IPS-15b (cell line): ENCODE measurements around the gene BDH1.
A peak's percentile ranks its signal among the peaks of the same experiment; 100 is the strongest.

Experiments
- H3K27me3 ChIP-seq: one replicate; pipeline ENCODE4 v1.6.1; 2013; ENCODE audit warnings: low read length; ENCODE audit not compliant: control insufficient read depth, insufficient read depth
- H3K36me3 ChIP-seq: one replicate; pipeline ENCODE4 v1.6.1; 2013; ENCODE audit warnings: low read length; ENCODE audit not compliant: control insufficient read depth, insufficient read depth
- H3K4me1 ChIP-seq: one replicate; pipeline ENCODE4 v1.6.1; 2013; ENCODE audit warnings: mild to moderate bottlenecking, low read length; ENCODE audit not compliant: control insufficient read depth, insufficient read depth
- H3K4me3 ChIP-seq: one replicate; pipeline ENCODE4 v1.5.1; 2013; ENCODE audit warnings: low read depth, low read length
- H3K9ac ChIP-seq: one replicate; pipeline ENCODE4 v1.6.1; 2013; ENCODE audit warnings: low read depth, mild to moderate bottlenecking, low read length
- H3K9me3 ChIP-seq: one replicate; pipeline ENCODE4 v1.6.1; 2013; ENCODE audit warnings: mild to moderate bottlenecking, low read length; ENCODE audit not compliant: control insufficient read depth, insufficient read depth

Gene BDH1

DNA sequence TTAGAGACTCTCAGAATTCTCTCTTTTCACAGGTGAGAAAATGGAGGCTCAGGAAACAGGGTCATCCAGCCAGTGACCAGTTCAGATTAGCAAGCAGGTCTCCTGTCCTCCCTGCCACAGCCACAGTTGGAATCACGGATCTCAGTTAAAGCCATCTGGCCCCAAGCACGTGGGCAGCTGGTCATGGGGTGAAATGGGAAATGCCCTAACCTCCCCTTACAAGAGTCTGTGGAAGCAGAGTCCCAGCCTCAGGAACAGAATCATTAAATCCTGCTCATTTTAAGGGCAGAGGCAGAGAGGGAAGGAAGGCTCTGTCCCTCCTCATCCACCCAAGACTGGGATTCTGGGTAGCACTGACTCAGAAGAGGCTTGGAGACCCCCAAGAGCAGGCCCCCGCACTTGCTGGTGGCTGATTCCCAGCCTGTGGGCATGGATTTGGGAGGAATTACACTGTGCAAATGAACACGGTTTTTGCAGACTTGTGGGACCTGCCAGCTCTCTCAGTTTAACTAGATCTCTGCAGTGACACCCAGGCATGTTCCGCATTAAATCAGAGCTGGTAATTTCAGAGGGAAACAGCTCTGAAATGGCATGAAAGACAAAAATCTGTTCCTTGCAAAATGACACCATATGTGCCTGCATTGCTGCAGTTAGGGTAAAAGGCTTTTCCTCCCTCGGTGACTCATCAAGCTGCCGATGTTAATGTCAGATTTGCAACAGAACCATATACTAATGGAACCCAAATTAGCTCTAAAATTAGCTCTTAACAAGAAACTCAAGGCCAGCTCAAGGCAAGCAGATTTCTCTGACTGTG lies 89.0 kb downstream of the BDH1 start:
- Histone ChIP-seq H3K4me1 (peaks cover 6% of the 10 kb centered on the region), H3K36me3 (no peaks in the 10 kb centered on the region), H3K9me3 (no peaks in the 10 kb centered on the region), H3K4me3 (no peak overlapping the region), H3K27me3 (no peaks in the 10 kb centered on the region), H3K9ac (peak overlapping the region; percentile 26)

DNA sequence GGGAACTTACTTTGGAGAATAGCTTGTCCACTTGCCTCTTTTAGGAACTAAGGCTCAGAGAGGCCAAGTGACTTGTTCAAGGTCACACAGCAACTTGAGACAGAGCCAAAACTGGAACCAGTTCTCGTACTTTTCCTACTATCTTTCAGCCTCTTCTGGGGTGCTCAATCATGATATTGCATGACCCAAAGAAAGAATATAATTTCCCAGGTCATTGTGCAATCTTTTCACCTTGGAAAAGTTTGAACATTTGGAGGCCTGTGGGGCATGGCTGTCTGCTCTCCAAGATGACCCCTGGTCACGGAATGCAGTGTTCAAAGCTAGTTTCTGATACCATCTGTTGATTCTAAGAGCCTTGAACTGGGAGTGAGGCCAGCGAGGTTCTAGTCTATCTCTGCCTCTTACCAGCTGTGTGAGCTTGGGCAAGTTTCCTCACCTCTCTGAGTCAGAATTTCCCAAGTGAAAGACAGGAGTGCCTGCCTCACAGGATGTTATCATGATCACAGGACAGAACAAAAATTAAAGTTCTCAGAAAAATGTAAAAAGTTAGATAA lies 89.7 kb downstream of the BDH1 start:
- Histone ChIP-seq H3K4me1 (peaks cover 6% of the 10 kb centered on the region), H3K27me3 (no peaks in the 10 kb centered on the region), H3K4me3 (no peak overlapping the region), H3K9me3 (no peaks in the 10 kb centered on the region), H3K9ac (no peak overlapping the region), H3K36me3 (no peaks in the 10 kb centered on the region)

DNA sequence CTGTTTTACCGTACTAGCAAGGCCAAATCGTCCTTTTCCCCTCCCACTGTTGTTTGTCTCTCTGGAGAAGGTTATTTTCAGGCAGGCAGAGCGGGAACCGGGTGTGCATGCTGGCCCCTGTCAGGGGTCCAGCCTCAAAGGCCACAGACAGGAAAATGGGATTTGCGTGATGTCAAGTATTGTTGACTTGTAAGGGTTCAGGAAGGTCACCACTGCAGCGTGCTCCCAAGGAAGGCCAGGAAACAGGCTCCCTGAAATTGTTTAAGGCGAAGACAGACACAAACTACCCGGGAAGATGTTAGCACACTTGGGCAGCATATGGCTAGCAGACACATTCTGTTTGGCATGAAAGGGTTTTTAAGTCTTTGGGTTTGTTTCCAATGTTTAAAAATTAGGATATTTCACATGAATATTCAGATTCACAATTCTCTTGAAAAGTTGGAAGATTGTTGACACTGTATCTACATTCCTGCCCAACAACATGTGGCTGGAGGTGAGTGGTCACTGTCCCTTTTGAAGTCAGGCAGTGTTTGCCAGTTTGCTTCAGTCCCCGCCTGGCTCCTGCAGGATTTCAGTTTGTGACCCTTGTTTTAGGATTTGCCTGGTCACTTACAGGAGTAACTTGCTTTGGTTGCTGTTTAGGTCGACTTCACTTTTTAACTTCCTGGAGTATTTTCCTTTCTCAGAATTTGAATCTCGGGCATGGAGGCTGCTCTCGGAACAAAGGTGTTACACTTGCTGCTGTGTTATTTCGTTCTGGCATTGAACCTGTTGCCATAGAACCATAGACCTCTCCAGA lies 90.4 kb downstream of the BDH1 start:
- no peak overlapping the region for H3K4me3 ChIP-seq
- peaks cover 6% of the 10 kb centered on the region for H3K4me1 ChIP-seq
- H3K9ac ChIP-seq: no peak overlapping the region
- H3K36me3 ChIP-seq: no peaks in the 10 kb centered on the region
- H3K9me3 ChIP-seq: no peaks in the 10 kb centered on the region
- no peaks in the 10 kb centered on the region for H3K27me3 ChIP-seq

DNA sequence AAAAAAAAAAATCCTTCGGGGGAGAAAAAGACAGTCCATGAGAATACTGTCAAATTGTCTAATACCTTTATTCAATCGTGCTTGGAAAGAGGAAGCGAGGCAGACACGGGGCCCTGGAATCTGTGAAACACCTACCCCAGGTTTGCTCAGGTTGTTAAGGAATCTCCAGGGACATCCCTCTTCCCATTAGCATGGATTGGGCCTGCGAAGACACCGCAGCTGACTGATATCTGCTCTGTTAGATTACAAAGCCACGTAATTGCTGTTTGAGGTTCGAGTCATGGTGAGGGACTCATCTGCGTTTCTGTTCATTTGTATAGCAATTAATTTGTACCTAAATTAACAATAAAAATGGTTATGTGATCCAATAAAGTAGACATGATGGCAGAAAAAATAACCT lies 91.0 kb downstream of the BDH1 start:
- no peaks in the 10 kb centered on the region for H3K9me3 ChIP-seq
- no peaks in the 10 kb centered on the region for H3K36me3 ChIP-seq
- peaks cover 6% of the 10 kb centered on the region for H3K4me1 ChIP-seq
- H3K4me3 ChIP-seq: no peak overlapping the region
- H3K27me3 ChIP-seq: no peaks in the 10 kb centered on the region
- no peak overlapping the region for H3K9ac ChIP-seq

DNA sequence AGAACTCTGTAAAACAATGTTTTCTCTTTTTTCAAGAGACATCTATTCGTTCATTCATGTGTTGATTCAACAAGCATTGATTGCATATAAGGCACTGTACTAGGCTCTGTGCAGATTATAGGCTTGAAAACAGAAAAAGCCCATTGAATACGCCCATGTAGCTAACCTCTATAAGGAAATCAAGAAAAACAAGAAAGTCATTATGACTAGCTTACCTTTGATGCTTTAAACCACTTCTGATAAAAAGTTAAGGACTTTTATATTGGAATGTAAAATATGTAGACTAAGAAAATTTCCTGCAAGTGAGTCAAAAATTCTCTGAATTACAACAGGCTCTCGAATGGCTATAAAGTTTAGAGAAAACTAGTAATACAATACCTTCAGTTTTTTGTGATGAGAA lies 92.5 kb downstream of the BDH1 start:
- Histone ChIP-seq H3K27me3 (no peaks in the 10 kb centered on the region), H3K4me3 (no peak overlapping the region), H3K9me3 (no peaks in the 10 kb centered on the region), H3K4me1 (peaks cover 6% of the 10 kb centered on the region), H3K36me3 (no peaks in the 10 kb centered on the region), H3K9ac (no peak overlapping the region)

DNA sequence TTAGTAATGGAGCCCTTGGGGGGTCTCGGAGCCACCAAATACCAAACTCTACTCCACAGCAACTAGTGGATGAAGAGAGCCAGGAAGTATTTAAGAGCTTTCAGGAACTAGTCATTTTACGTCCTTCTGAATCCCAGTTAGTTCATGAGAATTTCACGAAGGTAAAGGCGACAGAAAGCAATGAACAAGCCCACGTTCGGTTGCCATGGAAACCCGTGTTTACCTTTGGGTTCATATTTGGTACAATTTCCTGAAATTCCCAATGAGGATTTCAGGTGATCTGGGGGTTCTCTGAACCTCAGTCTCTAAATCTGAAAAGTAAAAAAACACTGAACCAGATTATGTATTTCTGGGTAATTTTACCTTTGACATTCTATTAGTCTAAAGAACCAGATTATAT lies 93.0 kb downstream of the BDH1 start:
- peaks cover 6% of the 10 kb centered on the region for H3K4me1 ChIP-seq
- no peak overlapping the region for H3K9ac ChIP-seq
- H3K4me3 ChIP-seq: no peak overlapping the region
- no peaks in the 10 kb centered on the region for H3K9me3 ChIP-seq
- H3K36me3 ChIP-seq: no peaks in the 10 kb centered on the region
- H3K27me3 ChIP-seq: no peaks in the 10 kb centered on the region

DNA sequence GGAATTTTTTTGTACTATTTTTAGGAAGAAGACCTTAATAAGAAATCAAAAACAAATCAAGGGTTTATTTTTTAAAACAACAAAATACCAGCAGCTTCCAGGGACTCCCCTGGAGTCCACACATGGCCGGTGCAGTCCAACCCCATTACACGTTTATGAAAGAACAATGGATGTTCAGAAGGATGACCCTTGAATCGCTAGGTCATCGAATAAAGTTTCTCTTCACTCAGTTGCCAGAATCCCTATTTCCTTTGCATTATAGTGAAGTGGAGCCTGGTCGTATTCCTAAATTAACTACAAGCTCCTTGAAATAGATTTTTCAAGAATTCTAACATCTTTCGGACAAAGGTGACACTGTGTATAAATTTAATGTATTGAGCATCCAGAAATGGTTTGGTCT lies 95.1 kb downstream of the BDH1 start:
- Histone ChIP-seq H3K9ac (no peak overlapping the region), H3K4me1 (no peaks in the 10 kb centered on the region), H3K9me3 (no peaks in the 10 kb centered on the region), H3K27me3 (peaks cover 1% of the 10 kb centered on the region), H3K36me3 (no peaks in the 10 kb centered on the region), H3K4me3 (no peak overlapping the region)

DNA sequence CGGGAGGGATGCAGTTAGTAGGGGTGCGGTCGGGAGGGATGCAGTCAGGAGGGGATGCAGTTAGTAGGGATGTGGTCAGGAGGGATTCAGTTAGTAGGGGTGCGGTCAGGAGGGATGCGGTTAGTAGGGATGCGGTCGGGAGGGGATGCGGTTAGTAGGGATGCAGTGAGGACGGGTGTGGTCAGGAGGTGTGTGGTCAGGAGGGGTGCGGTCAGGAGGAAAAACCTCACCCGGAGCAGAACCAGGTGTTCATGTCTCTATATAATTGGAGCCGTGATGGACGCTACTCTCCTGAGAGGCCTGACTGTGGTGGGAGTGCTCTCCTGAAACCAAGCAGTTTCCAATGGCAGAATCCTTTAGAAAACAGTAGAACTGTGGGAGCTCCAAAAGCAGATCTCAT lies 95.8 kb downstream of the BDH1 start:
- no peaks in the 10 kb centered on the region for H3K4me1 ChIP-seq
- H3K36me3 ChIP-seq: no peaks in the 10 kb centered on the region
- no peak overlapping the region for H3K9ac ChIP-seq

More for the DNA sequence above, 95.8 kb downstream of the BDH1 start:
- Histone ChIP-seq H3K27me3 (peaks cover 5% of the 10 kb centered on the region), H3K4me3 (no peak overlapping the region), H3K9me3 (no peaks in the 10 kb centered on the region)
